ENCODE results near the gene MKLN1. TPM values are rescaled to one million over a fixed set of nuclear protein-coding genes. Genes with fewer than 3 reads are reported as not detected.

The MKLN1 gene
- total RNA-seq, 3 donors from 2014 or later (not counting 1 experiment from before 2014, with no cell fraction given) = 59.1 to 79.6 (median 65.0) TPM

- H3K27me3 Mint-ChIP-seq (ENCODE audit: low read depth in 2 of 2) = no peaks in the 10 kb centered on the region
- H3K4me1 Mint-ChIP-seq = no peaks in the 10 kb centered on the region
- H3K36me3 ChIP-seq (ENCODE audit: control insufficient read depth, insufficient read depth, low read length) = no peaks in the 10 kb centered on the region
- no peak overlapping the region for H3K27ac ChIP-seq (ENCODE audit: low read length)
- H3K9me3 ChIP-seq (ENCODE audit: control insufficient read depth, insufficient read depth, low read length) = peaks cover 7% of the 10 kb centered on the region
- H3K36me3 Mint-ChIP-seq = no peaks in the 10 kb centered on the region
- H3K27me3 ChIP-seq (ENCODE audit: control insufficient read depth, insufficient read depth, low read length) = no peaks in the 10 kb centered on the region
- no peak overlapping the region for H3K4me3 Mint-ChIP-seq
- no peaks in the 10 kb centered on the region for H3K9me3 Mint-ChIP-seq
- H3K4me3 ChIP-seq (ENCODE audit: low read length) = no peak overlapping the region
- H3K4me1 ChIP-seq (ENCODE audit: control insufficient read depth, insufficient read depth, low read length) = no peaks in the 10 kb centered on the region
- no peak for TF ChIP-seq CTCF (IDR thresholded peaks at IDR 0.05)
- ATAC-seq (no peak), DNase-seq (no peak)
- intact Hi-C loops (cut with micrococcal nuclease) = no loop called here
- no peak overlapping the region for H3K27ac Mint-ChIP-seq
Observed at GRCh38 chr7:131306777-131307176, 20.9 kb upstream of the MKLN1 start.

- H3K4me1 ChIP-seq (ENCODE audit: control insufficient read depth, insufficient read depth, low read length) = no peaks in the 10 kb centered on the region
- H3K27me3 ChIP-seq (ENCODE audit: control insufficient read depth, insufficient read depth, low read length) = no peaks in the 10 kb centered on the region
- Mint-ChIP-seq H3K27me3 (ENCODE audit: low read depth in 2 of 2) (peaks cover 3 to 5% of the 10 kb centered on the region in 2 donors), H3K36me3 (no peaks in the 10 kb centered on the region), H3K27ac (no peak overlapping the region), H3K9me3 (peaks cover 0 to 2% of the 10 kb centered on the region in 2 donors), H3K4me3 (no peak overlapping the region), H3K4me1 (no peaks in the 10 kb centered on the region)
- intact Hi-C loops (cut with micrococcal nuclease) = no loop called here
- no peak overlapping the region for H3K27ac ChIP-seq (ENCODE audit: low read length)
- H3K36me3 ChIP-seq (ENCODE audit: control insufficient read depth, insufficient read depth, low read length) = no peaks in the 10 kb centered on the region
- TF ChIP-seq CTCF (IDR thresholded peaks at IDR 0.05) = no peak
- DNase-seq (no peak), ATAC-seq (no peak)
- no peak overlapping the region for H3K4me3 ChIP-seq (ENCODE audit: low read length)
- 100% methylated on average over 1 of the region's 1 CpG for WGBS (ENCODE audit: insufficient coverage)
- H3K9me3 ChIP-seq (ENCODE audit: control insufficient read depth, insufficient read depth, low read length) = peaks cover 7% of the 10 kb centered on the region
Observed at GRCh38 chr7:131307627-131308026, 20.0 kb upstream of the MKLN1 start.

GRCh38 chr7:131312838-131313237, 14.8 kb upstream of the MKLN1 start:
- Mint-ChIP-seq H3K4me1 (no peaks in the 10 kb centered on the region), H3K9me3 (peaks cover 0 to 2% of the 10 kb centered on the region in 2 donors), H3K4me3 (no peak overlapping the region), H3K27me3 (ENCODE audit: low read depth in 2 of 2) (peaks cover 15 to 25% of the 10 kb centered on the region in 2 donors), H3K36me3 (no peaks in the 10 kb centered on the region), H3K27ac (no peak overlapping the region)
- no peaks in the 10 kb centered on the region for H3K36me3 ChIP-seq (ENCODE audit: control insufficient read depth, insufficient read depth, low read length)
- H3K27ac ChIP-seq (ENCODE audit: low read length) = no peak overlapping the region
- no peaks in the 10 kb centered on the region for H3K9me3 ChIP-seq (ENCODE audit: control insufficient read depth, insufficient read depth, low read length)
- H3K27me3 ChIP-seq (ENCODE audit: control insufficient read depth, insufficient read depth, low read length) = no peaks in the 10 kb centered on the region
- WGBS (ENCODE audit: insufficient coverage) = no CpG with 5 or more reads among the region's 1 CpG
- no peak for ATAC-seq
- intact Hi-C loops (cut with micrococcal nuclease) = no loop called here
- DNase-seq = no peak
- no peak overlapping the region for H3K4me3 ChIP-seq (ENCODE audit: low read length)
- H3K4me1 ChIP-seq (ENCODE audit: control insufficient read depth, insufficient read depth, low read length) = no peaks in the 10 kb centered on the region
- no peak for TF ChIP-seq CTCF (IDR thresholded peaks at IDR 0.05)

- Mint-ChIP-seq H3K27ac (no peak overlapping the region), H3K27me3 (ENCODE audit: low read depth in 2 of 2) (peaks cover 20 to 23% of the 10 kb centered on the region in 2 donors), H3K36me3 (no peaks in the 10 kb centered on the region), H3K4me3 (no peak overlapping the region), H3K4me1 (no peaks in the 10 kb centered on the region), H3K9me3 (no peaks in the 10 kb centered on the region)
- intact Hi-C loops (cut with micrococcal nuclease) = no loop called here
- no peaks in the 10 kb centered on the region for H3K4me1 ChIP-seq (ENCODE audit: control insufficient read depth, insufficient read depth, low read length)
- no peak for TF ChIP-seq CTCF (IDR thresholded peaks at IDR 0.05)
- no peak overlapping the region for H3K4me3 ChIP-seq (ENCODE audit: low read length)
- H3K27ac ChIP-seq (ENCODE audit: low read length) = no peak overlapping the region
- ATAC-seq (no peak), DNase-seq (no peak)
- H3K9me3 ChIP-seq (ENCODE audit: control insufficient read depth, insufficient read depth, low read length) = no peaks in the 10 kb centered on the region
- no peaks in the 10 kb centered on the region for H3K27me3 ChIP-seq (ENCODE audit: control insufficient read depth, insufficient read depth, low read length)
- H3K36me3 ChIP-seq (ENCODE audit: control insufficient read depth, insufficient read depth, low read length) = no peaks in the 10 kb centered on the region
Observed at GRCh38 chr7:131320603-131321002, 7.1 kb upstream of the MKLN1 start.
